WTC11 (cell line): ENCODE measurements around the gene TCEAL9. TPM values are rescaled to one million over a fixed set of nuclear protein-coding genes. Genes with fewer than 3 reads are reported as not detected.

Experiments
- ATAC-seq: fragments of 200-7000 bp; cut with Tn5 transposase; 2 replicates; pipeline ENCODE4 v1.10.0; 2021; ENCODE audit warnings: mild to moderate bottlenecking, moderate library complexity
- CTCF ChIA-PET: fragments of 300-600 bp; sonication (Branson Sonifier 250); formaldehyde crosslinking; loops from one replicate; lab custom pipeline; 2021; ENCODE audit warnings: antibody characterized with exemption; lab: Charles Lee
- POLR2A ChIA-PET: fragments of 350-600 bp; sonication (Branson Sonifier 250); formaldehyde crosslinking; loops from one replicate; lab custom pipeline; 2021; ENCODE audit warnings: antibody characterized with exemption; lab: Charles Lee
- DNase-seq: peaks from one replicate; pipeline ENCODE4 v3.0.0; 2021; ENCODE audit warnings: low spot score
- H3K27ac Mint-ChIP-seq: 2 replicates; pipeline ENCODE4 v1.8.0; 2021; ENCODE audit warnings: mixed read lengths
- H3K27me3 Mint-ChIP-seq: 2 replicates; pipeline ENCODE4 v1.8.0; 2021; ENCODE audit warnings: low read depth, mild to moderate bottlenecking, moderate library complexity, mixed read lengths
- H3K36me3 Mint-ChIP-seq: 2 replicates; pipeline ENCODE4 v1.8.0; 2021; ENCODE audit warnings: mixed read lengths
- H3K4me1 Mint-ChIP-seq: 2 replicates; pipeline ENCODE4 v1.8.0; 2022; ENCODE audit warnings: mixed read lengths
- H3K4me3 Mint-ChIP-seq: 2 replicates; pipeline ENCODE4 v1.8.0; 2021; ENCODE audit warnings: mild to moderate bottlenecking, moderate library complexity, mixed read lengths
- H3K9me3 Mint-ChIP-seq: 2 replicates; pipeline ENCODE4 v1.8.0; 2021; ENCODE audit warnings: mixed read lengths
- ARID4B ChIP-seq: sonication (generic); formaldehyde crosslinking; IDR thresholded peaks from 2 replicates; pipeline ENCODE4 v1.8.0; 2023; ENCODE audit warnings: missing genetic modification reagents, mild to moderate bottlenecking, borderline replicate concordance
- FOXJ3 ChIP-seq: sonication (generic); formaldehyde crosslinking; IDR thresholded peaks from 2 replicates; pipeline ENCODE4 v1.9.0; 2021; ENCODE audit warnings: missing genetic modification reagents, mild to moderate bottlenecking, borderline replicate concordance
- FOXK1 ChIP-seq: sonication (generic); formaldehyde crosslinking; IDR thresholded peaks from 2 replicates; pipeline ENCODE4 v1.8.0; 2022; ENCODE audit warnings: mild to moderate bottlenecking, moderate library complexity, missing genetic modification reagents
- FOXP4 ChIP-seq: sonication (generic); formaldehyde crosslinking; IDR thresholded peaks from 2 replicates; pipeline ENCODE4 v1.8.0; 2022; ENCODE audit warnings: mild to moderate bottlenecking, missing genetic modification reagents
- GABPB1 ChIP-seq: sonication (generic); formaldehyde crosslinking; IDR thresholded peaks from 2 replicates; pipeline ENCODE4 v1.8.1; 2023; ENCODE audit warnings: mild to moderate bottlenecking, missing genetic modification reagents
- GTF2I ChIP-seq: fragments of 250-450 bp; sonication (Bioruptor Pico); conservative IDR thresholded peaks from 2 replicates; pipeline ENCODE4 v1.4.0; 2021; ENCODE audit warnings: mild to moderate bottlenecking
- JUN ChIP-seq: sonication (generic); formaldehyde crosslinking; IDR thresholded peaks from 2 replicates; pipeline ENCODE4 v1.8.0; 2023; ENCODE audit warnings: mild to moderate bottlenecking, missing genetic modification reagents
- MAX ChIP-seq: sonication (generic); formaldehyde crosslinking; IDR thresholded peaks from 2 replicates; pipeline ENCODE4 v1.8.0; 2022; ENCODE audit warnings: mild to moderate bottlenecking, missing genetic modification reagents
- NFATC4 ChIP-seq: fragments of 250-450 bp; sonication (Bioruptor Pico); IDR thresholded peaks from 2 replicates; pipeline ENCODE4 v1.9.0; 2021; ENCODE audit warnings: mild to moderate bottlenecking
- STAT6 ChIP-seq: sonication (generic); formaldehyde crosslinking; conservative IDR thresholded peaks from 2 replicates; pipeline ENCODE4 v1.8.1; 2023; ENCODE audit warnings: mild to moderate bottlenecking, low read depth, missing genetic modification reagents, moderate library complexity
- TP53 ChIP-seq: sonication (generic); formaldehyde crosslinking; IDR thresholded peaks from 2 replicates; pipeline ENCODE4 v1.8.1; 2023; ENCODE audit warnings: mild to moderate bottlenecking, missing genetic modification reagents
- USF1 ChIP-seq: sonication (generic); formaldehyde crosslinking; IDR thresholded peaks from 2 replicates; pipeline ENCODE4 v1.8.0; 2022; ENCODE audit warnings: mild to moderate bottlenecking, missing genetic modification reagents
- USF2 ChIP-seq: sonication (generic); formaldehyde crosslinking; IDR thresholded peaks from 2 replicates; pipeline ENCODE4 v1.8.1; 2023; ENCODE audit warnings: mild to moderate bottlenecking, missing genetic modification reagents, moderate library complexity
- ZNF121 ChIP-seq: sonication (generic); formaldehyde crosslinking; IDR thresholded peaks from 2 replicates; pipeline ENCODE4 v1.8.0; 2023; ENCODE audit warnings: missing genetic modification reagents
- ZNF138 ChIP-seq: sonication (generic); formaldehyde crosslinking; conservative IDR thresholded peaks from 2 replicates; pipeline ENCODE4 v1.8.1; 2022; ENCODE audit warnings: mild to moderate bottlenecking, moderate library complexity, missing genetic modification reagents
- ZNF281 ChIP-seq: sonication (generic); formaldehyde crosslinking; IDR thresholded peaks from 2 replicates; pipeline ENCODE4 v1.8.0; 2023; ENCODE audit warnings: mild to moderate bottlenecking, missing genetic modification reagents
- ZNF317 ChIP-seq: sonication (generic); formaldehyde crosslinking; IDR thresholded peaks from 2 replicates; pipeline ENCODE4 v1.8.1; 2023; ENCODE audit warnings: low read depth, mild to moderate bottlenecking, moderate library complexity, missing genetic modification reagents, borderline replicate concordance
- total RNA-seq: library from RNA; stranded (reverse); gene quantifications from 3 replicates; pipeline ENCODE4 v1.2.3, GENCODE V29; 2021

TCEAL9 gene
- total RNA-seq, 1 experiment from 2014 or later = 30.4 TPM

GRCh38 chrX:103309860-103310554 is 46.3 kb upstream of the TCEAL9 start (continued):
- TF ChIP-seq ZNF281 (CRISPR knock-in tag) = no peak
- TF ChIP-seq GABPB1 (CRISPR knock-in tag) = no peak
- no peak for TF ChIP-seq STAT6
- no peak for TF ChIP-seq FOXJ3 (CRISPR knock-in tag)
- TF ChIP-seq TP53 (CRISPR knock-in tag) = no peak
- TF ChIP-seq NFATC4 (CRISPR knock-in tag) = no peak
- no peak for TF ChIP-seq FOXP4 (CRISPR knock-in tag)
- no peak for TF ChIP-seq ZNF121 (CRISPR knock-in tag)

- peaks cover 17% of the 10 kb centered on the region for H3K27me3 Mint-ChIP-seq
- peak; percentile 89 for DNase-seq
- peak; percentile 55; the same call in 1 of the 2 replicates for TF ChIP-seq MAX (CRISPR knock-in tag)
- peak; percentile 92 for TF ChIP-seq USF2 (CRISPR knock-in tag)
- TF ChIP-seq ARID4B (CRISPR knock-in tag) = 0 out of 2 replicates have a peak, but pooled peaks have one; percentile 35
- TF ChIP-seq GTF2I (CRISPR knock-in tag) = no peak
- TF ChIP-seq FOXK1 (CRISPR knock-in tag) = peak; percentile 92
- no peak for TF ChIP-seq JUN (CRISPR knock-in tag)
- no peak for TF ChIP-seq ZNF138
- peak; percentile 93 for TF ChIP-seq USF1 (CRISPR knock-in tag)
- TF ChIP-seq ZNF317 (CRISPR knock-in tag) = no peak
- ATAC-seq = peak; percentile 97
- peak within 1 kb of the TSS; percentile 85; the same call in 1 of the 2 replicates for H3K27ac Mint-ChIP-seq
- ChIA-PET POLR2A (interaction anchor here (0.5 to 1.6 kb wide), 4 partner anchors 56 to 119 kb away, joined by 3 to 5 read pairs (median 4); partner anchors contain the start of genes BEX3 and TCEAL8), CTCF (interaction anchor here (1.3 kb wide), 1 partner anchor 153 kb away, joined by 5 read pairs; no protein-coding TSS in a partner anchor)
- H3K36me3 Mint-ChIP-seq = no peaks in the 10 kb centered on the region
- H3K4me3 Mint-ChIP-seq = peak within 1 kb of the TSS; percentile 72
- no peaks in the 10 kb centered on the region for H3K9me3 Mint-ChIP-seq
- H3K4me1 Mint-ChIP-seq = peaks cover 4% of the 10 kb centered on the region; the same call in 1 of the 2 replicates
Observed at GRCh38 chrX:103310555-103311398, 45.5 kb upstream of the TCEAL9 start, which contains the start of gene BEX2. Gene BEX2, minus strand, starts transcription at chrX:103310990. Its CDS starts 1,014 bp downstream, at chrX:103309976.
